Astrocyte (in vitro differentiated cells and primary cell): Measurements from ENCODE around the gene THUMPD1.

Experiments used
- EZH2 ChIP-seq: IDR thresholded peaks from 2 replicates; pipeline ENCODE4 v1.6.1; 2012; ENCODE audit warnings: mild to moderate bottlenecking, low read length, inconsistent platforms; ENCODE audit not compliant: insufficient read depth
- TF ChIP-seq, protein P1 (sequence below): IDR thresholded peaks from 2 replicates; pipeline ENCODE4 v1.5.1; 2011; ENCODE audit warnings: low read depth, mild to moderate bottlenecking, inconsistent platforms, low read length, moderate library complexity; ENCODE audit not compliant: insufficient read depth

DNA sequence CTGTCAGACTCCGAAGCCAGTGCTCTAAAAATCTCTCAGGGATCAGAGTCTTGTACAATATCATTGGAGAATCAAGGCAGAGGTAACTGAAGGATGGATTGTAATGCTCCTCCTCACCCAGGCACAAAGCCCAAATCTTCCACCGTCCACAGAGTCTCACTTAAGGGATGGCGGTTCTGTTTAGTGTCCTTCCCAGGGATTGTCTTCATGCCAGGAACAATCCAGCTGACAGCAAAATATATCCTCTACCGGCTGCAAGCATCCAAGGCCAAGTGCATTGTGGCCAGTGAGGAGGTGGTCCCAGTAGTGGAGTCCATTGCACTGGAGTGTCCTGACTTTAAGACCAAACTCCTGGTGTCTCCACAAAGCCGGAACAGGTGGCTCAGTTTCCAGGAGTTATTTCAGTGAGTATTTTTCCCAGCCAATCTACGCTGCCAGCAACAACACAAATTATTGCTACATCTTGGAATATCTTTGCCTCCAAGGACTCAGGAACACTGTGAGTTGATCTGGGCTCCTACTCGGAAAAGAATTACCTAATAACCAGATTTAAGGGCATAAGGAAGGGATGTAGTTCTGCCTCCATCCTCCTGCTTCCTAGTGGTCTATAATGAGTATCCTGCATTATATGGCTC lies 30.2 kb downstream of the THUMPD1 start:
- TF ChIP-seq, protein P1, sequence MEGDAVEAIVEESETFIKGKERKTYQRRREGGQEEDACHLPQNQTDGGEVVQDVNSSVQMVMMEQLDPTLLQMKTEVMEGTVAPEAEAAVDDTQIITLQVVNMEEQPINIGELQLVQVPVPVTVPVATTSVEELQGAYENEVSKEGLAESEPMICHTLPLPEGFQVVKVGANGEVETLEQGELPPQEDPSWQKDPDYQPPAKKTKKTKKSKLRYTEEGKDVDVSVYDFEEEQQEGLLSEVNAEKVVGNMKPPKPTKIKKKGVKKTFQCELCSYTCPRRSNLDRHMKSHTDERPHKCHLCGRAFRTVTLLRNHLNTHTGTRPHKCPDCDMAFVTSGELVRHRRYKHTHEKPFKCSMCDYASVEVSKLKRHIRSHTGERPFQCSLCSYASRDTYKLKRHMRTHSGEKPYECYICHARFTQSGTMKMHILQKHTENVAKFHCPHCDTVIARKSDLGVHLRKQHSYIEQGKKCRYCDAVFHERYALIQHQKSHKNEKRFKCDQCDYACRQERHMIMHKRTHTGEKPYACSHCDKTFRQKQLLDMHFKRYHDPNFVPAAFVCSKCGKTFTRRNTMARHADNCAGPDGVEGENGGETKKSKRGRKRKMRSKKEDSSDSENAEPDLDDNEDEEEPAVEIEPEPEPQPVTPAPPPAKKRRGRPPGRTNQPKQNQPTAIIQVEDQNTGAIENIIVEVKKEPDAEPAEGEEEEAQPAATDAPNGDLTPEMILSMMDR = no peak
- no peak for TF ChIP-seq EZH2
